ENCODE data around the gene DDX41.

The DDX41 gene

GRCh38 chr5:177462021-177462670 lies 54.6 kb downstream of the DDX41 start:
- DNase-seq (ENCODE audit: low read depth, low spot score), result no peak
- no peak for TF ChIP-seq CTCF (IDR thresholded peaks at IDR 0.05; ENCODE audit: insufficient read depth, low read length, missing control alignments)
- ChIA-PET CTCF (interaction anchor here (1.1 to 1.4 kb wide), 2 partner anchors 11 to 73 kb away, joined by 3 to 4 read pairs; no protein-coding TSS in a partner anchor), POLR2A (interaction anchor here (1.8 kb wide), 1 partner anchor 9 kb away, joined by 6 read pairs; no protein-coding TSS in a partner anchor)
- H3K4me3 ChIP-seq (ENCODE audit: low read depth, low read length), result no peak overlapping the region

Data from AG04449 (cell line).